KMS-11 (cell line): ENCODE measurements around the gene NUDT7.

Source experiments
- H2AFZ ChIP-seq: fragments of 200-600 bp; sonication (generic); 2 replicates; pipeline ENCODE4 v1.6.1; 2016; ENCODE audit warnings: antibody characterized with exemption, mixed run types, low read depth
- H3K27ac ChIP-seq: fragments of 200-600 bp; sonication (generic); 2 replicates; pipeline ENCODE4 v1.6.1; 2016; ENCODE audit warnings: mild to moderate bottlenecking, mixed run types
- H3K27me3 ChIP-seq: fragments of 200-600 bp; sonication (generic); 2 replicates; pipeline ENCODE4 v1.6.1; 2017; ENCODE audit warnings: mild to moderate bottlenecking, low read depth, mixed run types, moderate library complexity; ENCODE audit not compliant: insufficient read depth
- H3K36me3 ChIP-seq: fragments of 200-600 bp; sonication (generic); 2 replicates; pipeline ENCODE4 v1.6.1; 2017; ENCODE audit warnings: mild to moderate bottlenecking, mixed run types; ENCODE audit not compliant: insufficient read depth
- H3K4me1 ChIP-seq: fragments of 200-600 bp; sonication (generic); 2 replicates; pipeline ENCODE4 v1.6.1; 2016; ENCODE audit warnings: mild to moderate bottlenecking, low read depth, mixed run types; ENCODE audit not compliant: poor library complexity, severe bottlenecking
- H3K4me2 ChIP-seq: fragments of 200-600 bp; sonication (generic); 2 replicates; pipeline ENCODE4 v1.7.0; 2016; ENCODE audit warnings: mild to moderate bottlenecking, mixed run types
- H3K4me3 ChIP-seq: fragments of 200-600 bp; sonication (generic); IDR thresholded peaks from 2 replicates; pipeline ENCODE4 v1.6.1; 2017; ENCODE audit warnings: low read depth, low read length, mixed read lengths; ENCODE audit not compliant: insufficient read depth
- H3K79me2 ChIP-seq: fragments of 200-600 bp; sonication (generic); 2 replicates; pipeline ENCODE4 v1.6.1; 2016; ENCODE audit warnings: low read depth, mixed run types; ENCODE audit not compliant: insufficient read depth
- H3K9ac ChIP-seq: fragments of 200-600 bp; sonication (generic); 2 replicates; pipeline ENCODE4 v1.6.1; 2016; ENCODE audit warnings: mild to moderate bottlenecking, mixed run types
- H4K20me1 ChIP-seq: fragments of 200-600 bp; sonication (generic); 2 replicates; pipeline ENCODE4 v1.6.1; 2016; ENCODE audit warnings: mild to moderate bottlenecking, mixed run types; ENCODE audit not compliant: insufficient read depth
- CTCF ChIP-seq: fragments of 200-600 bp; sonication (generic); conservative IDR thresholded peaks from 2 replicates; pipeline ENCODE4 v1.6.1; 2017; ENCODE audit warnings: low read depth, mild to moderate bottlenecking, antibody characterized with exemption, low read length, moderate library complexity, mixed read lengths

Gene NUDT7

GRCh38 chr16:77679391-77679790 lies 42.9 kb upstream of the NUDT7 start:
- TF ChIP-seq CTCF, result no peak
- Histone ChIP-seq H3K9ac (no peak overlapping the region), H2AFZ (no peak overlapping the region), H3K4me2 (no peak overlapping the region), H3K4me1 (no peaks in the 10 kb centered on the region), H3K4me3 (no peak overlapping the region), H3K27me3 (no peaks in the 10 kb centered on the region), H3K27ac (no peak overlapping the region), H3K36me3 (no peaks in the 10 kb centered on the region), H3K79me2 (no peaks in the 10 kb centered on the region), H4K20me1 (no peaks in the 10 kb centered on the region)

GRCh38 chr16:77679901-77680300 lies 42.4 kb upstream of the NUDT7 start:
- no peak for TF ChIP-seq CTCF
- no peak overlapping the region for H3K27ac ChIP-seq
- no peaks in the 10 kb centered on the region for H3K4me1 ChIP-seq
- H2AFZ ChIP-seq, result no peak overlapping the region
- H3K27me3 ChIP-seq, result no peaks in the 10 kb centered on the region
- no peaks in the 10 kb centered on the region for H3K36me3 ChIP-seq
- no peak overlapping the region for H3K9ac ChIP-seq
- no peak overlapping the region for H3K4me3 ChIP-seq
- no peaks in the 10 kb centered on the region for H4K20me1 ChIP-seq
- H3K79me2 ChIP-seq, result no peaks in the 10 kb centered on the region
- no peak overlapping the region for H3K4me2 ChIP-seq

- no peak overlapping the region for H3K4me2 ChIP-seq
- no peaks in the 10 kb centered on the region for H3K36me3 ChIP-seq
- H3K27ac ChIP-seq, result no peak overlapping the region
- H4K20me1 ChIP-seq, result no peaks in the 10 kb centered on the region
- no peaks in the 10 kb centered on the region for H3K4me1 ChIP-seq
- H3K4me3 ChIP-seq, result no peak overlapping the region
- H2AFZ ChIP-seq, result no peak overlapping the region
- TF ChIP-seq CTCF, result no peak
- no peak overlapping the region for H3K9ac ChIP-seq
- no peaks in the 10 kb centered on the region for H3K79me2 ChIP-seq
- no peaks in the 10 kb centered on the region for H3K27me3 ChIP-seq
These were observed 41.8 kb upstream of the NUDT7 start for GRCh38 chr16:77680496-77680895.

GRCh38 chr16:77682586-77682985 lies 39.7 kb upstream of the NUDT7 start:
- Histone ChIP-seq H4K20me1 (no peaks in the 10 kb centered on the region), H3K4me1 (no peaks in the 10 kb centered on the region)

More at GRCh38 chr16:77682586-77682985, 39.7 kb upstream of the NUDT7 start:
- no peak overlapping the region for H3K4me2 ChIP-seq
- no peaks in the 10 kb centered on the region for H3K79me2 ChIP-seq
- H3K27ac ChIP-seq, result no peak overlapping the region
- no peak overlapping the region for H2AFZ ChIP-seq
- TF ChIP-seq CTCF, result no peak
- no peaks in the 10 kb centered on the region for H3K27me3 ChIP-seq
- H3K36me3 ChIP-seq, result no peaks in the 10 kb centered on the region
- no peak overlapping the region for H3K4me3 ChIP-seq
- H3K9ac ChIP-seq, result no peak overlapping the region
